Measurements from ENCODE around the gene CDH4.

DNA sequence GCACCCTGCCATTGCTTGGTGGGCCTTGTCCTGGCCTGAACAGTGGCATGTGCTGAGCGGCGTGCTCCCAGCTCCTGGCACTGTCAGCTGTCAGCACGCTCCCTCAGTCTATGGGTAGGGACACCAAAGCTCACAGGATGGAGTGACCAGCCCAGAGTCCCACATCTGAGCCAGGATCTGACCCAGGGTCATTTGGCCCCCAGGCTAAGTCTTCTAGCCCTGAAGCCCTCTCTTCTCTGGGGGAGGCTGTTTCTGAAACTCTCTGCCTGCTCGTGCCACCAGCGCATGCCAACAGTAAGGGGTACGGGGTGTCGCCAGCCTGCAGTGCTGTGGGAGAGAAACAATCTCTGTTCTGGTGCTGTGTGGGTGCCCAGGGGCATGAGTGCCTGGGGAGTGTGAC is 37.1 kb downstream of the CDH4 start:
- TF ChIP-seq, protein P1, sequence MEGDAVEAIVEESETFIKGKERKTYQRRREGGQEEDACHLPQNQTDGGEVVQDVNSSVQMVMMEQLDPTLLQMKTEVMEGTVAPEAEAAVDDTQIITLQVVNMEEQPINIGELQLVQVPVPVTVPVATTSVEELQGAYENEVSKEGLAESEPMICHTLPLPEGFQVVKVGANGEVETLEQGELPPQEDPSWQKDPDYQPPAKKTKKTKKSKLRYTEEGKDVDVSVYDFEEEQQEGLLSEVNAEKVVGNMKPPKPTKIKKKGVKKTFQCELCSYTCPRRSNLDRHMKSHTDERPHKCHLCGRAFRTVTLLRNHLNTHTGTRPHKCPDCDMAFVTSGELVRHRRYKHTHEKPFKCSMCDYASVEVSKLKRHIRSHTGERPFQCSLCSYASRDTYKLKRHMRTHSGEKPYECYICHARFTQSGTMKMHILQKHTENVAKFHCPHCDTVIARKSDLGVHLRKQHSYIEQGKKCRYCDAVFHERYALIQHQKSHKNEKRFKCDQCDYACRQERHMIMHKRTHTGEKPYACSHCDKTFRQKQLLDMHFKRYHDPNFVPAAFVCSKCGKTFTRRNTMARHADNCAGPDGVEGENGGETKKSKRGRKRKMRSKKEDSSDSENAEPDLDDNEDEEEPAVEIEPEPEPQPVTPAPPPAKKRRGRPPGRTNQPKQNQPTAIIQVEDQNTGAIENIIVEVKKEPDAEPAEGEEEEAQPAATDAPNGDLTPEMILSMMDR (conservative IDR thresholded peaks at IDR 0.05; ENCODE audit: low read length) = no peak
- TF ChIP-seq EZH2phosphoT487 (IDR thresholded peaks at IDR 0.05; ENCODE audit: borderline replicate concordance, low read depth, low read length) = no peak

Measured in OCI-LY7 (cell line).